NCI-H1105 treated with DMSO at 0.1 percent for 48 hours (cell line): ENCODE data around the gene STX16.
"Not testable (repeated sequence)": the region's sequence is repeated elsewhere in the genome, so short reads cannot be mapped to it uniquely, and the experiment has no call there.

Source experiments
- DNase-seq: peaks from one replicate; lab custom pipeline; 2025; lab: John Stamatoyannopoulos, UW

The STX16 gene

GRCh38 chr20:58722877-58723627 is 72.0 kb downstream of the STX16 start:
- DNase-seq = no peak

- no peak for DNase-seq
Observed at GRCh38 chr20:58723628-58723984, 72.5 kb downstream of the STX16 start.

GRCh38 chr20:58726156-58726555 is 75.1 kb downstream of the STX16 start:
- DNase-seq = not testable (repeated sequence)
